Measurements from ENCODE around the gene MYLK.
A peak's percentile ranks its signal among the peaks of the same experiment; 100 is the strongest.

Gene MYLK

DNA sequence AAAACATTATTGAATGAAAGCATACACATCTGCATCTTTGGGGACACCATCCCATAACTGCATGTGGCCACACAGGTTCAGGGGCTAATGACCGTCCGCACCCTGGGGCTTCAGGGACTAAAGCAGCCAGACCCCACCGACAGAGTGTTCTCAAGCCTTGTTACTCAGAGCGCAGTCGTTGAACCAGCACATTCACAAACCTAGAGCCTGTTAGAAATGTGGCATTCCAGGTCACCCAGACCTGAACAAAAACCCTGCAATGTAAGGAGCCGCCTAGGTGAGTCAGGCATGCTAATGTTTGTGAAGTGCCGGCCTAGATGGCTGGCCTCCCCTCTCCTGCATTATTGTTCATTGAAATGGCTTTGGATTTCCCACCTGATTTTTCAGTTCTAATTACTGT is 247.0 kb downstream of the MYLK start:
- DNase-seq = no peak

- DNase-seq = no peak
Measured at GRCh38 chr3:123636431-123636841, 247.7 kb downstream of the MYLK start.

DNA sequence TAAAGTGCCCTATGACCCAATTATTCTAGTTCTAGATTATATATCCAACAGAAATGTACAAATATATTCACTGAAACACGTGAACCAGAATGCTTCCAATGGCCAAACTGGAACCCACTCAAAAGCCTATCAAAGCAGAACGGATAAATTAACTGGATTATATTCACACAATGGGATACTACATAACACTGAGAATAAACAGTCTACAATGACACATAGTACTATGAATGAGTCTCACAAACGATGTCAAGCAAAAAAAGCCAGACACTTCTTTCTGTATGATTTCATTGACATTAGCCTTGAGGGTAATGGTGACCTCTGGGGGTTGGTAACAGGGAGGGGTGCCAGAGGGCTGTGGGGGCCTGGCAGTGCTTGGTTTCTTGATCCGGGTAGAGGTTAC is 248.4 kb downstream of the MYLK start:
- DNase-seq = no peak

DNA sequence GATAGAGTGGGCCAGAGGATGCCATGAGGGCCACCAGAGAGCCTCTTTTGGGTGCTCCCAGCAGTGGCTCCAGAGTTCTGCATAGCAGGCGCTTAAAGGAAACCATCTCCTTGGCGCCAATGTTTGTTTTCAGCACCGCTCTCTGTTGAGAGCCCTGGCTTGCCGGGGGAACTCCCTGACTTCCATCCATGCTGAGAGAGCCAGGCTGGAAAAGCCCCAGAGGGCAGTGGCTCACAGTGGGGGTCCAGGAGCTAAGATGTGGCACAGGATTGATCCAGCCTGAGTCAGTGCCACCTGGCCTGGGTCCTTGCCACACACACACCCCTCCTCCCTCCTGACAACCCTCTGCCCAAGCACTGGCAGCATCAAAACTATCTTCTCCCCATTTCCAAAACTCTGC is 248.9 kb downstream of the MYLK start:
- no peak for DNase-seq

DNA sequence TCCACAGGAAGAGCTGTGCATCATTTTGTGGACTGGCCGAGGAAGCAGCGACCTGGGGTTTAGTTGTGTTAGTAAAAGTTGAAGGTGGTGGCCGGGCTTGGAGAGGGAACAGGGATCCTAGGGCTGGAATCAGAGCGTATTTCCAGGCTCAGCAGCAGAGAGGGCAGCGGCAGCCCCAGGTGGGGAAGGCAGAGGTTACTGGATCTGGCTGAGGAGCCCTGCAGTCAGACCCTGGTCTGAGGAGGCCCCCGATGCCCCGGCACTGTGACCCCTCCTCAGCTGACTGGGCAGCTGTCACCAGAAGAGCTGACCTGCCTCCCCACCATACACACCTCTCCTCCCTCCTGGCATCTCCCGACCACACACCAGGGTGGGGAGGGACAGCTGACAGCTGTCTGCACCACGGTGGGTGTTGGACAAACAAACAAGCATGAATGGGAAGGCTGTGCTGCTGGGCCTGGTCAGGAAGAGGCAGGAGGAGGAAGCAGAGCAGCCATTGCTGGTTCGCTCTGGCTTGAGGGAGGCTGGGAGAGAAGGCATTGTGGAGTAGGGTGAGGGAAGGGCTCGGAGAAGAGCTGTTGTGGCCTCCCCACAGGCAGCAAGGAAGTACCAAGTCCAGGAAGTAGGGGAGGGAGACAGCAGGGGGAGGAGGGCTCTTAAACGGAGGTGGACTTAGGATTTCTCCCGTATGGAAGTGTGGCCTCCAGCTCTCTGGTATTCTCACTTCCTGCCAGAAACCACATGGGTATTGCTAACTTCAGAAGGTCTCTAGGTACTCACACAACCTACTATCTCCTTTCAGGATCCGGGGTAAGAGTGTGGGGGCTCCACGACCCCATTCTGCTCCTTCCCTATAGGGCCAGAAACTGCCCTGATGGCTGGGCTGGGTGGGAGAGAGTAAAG is 249.7 kb downstream of the MYLK start:
- DNase-seq = no peak

DNA sequence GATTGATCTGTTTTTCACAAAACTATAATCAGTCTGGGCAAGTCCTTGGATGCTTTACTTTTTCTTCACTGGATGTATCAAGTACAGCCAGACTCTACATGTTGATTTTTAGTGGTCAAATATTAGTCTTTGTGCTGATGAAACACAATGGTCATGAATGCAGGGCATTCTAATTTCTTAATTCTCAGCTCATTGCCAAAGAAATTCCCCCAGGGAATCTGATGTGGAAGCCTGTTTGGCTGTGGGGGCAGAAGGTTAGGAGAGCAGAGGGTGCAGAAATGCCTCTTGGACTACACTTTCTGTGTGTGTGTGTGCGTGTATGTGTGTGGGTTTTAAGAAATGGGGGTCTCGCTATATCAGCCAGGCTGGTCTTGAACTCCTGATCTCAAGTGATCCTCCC is 250.6 kb downstream of the MYLK start:
- DNase-seq = no peak

DNA sequence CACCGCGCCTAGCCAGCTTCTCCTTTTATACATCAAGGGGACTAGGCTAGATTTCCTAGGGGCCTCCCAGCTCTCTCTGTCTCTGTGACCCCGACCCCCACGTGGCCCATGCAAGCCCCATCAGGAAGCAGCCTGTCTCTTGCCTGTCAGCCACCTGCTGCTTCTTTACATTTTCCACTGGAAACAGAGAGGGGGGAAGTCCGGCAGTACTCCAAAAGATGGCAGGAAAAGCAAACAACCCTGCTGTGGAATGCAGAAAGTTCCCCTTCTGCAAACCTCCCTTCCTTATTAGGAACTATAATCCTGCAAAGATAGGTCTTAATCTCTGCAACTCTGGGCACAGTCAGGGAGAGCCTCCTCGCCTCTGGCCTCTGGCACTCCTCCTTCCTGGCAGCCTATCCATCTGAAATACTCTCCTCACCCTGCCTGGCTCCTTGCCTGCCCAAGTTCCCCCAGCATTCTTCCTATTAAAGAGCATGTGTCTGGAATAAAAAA is 251.9 kb downstream of the MYLK start:
- no peak for DNase-seq

GRCh38 chr3:123629747-123630047 is 254.4 kb downstream of the MYLK start:
- no peak for DNase-seq

DNA sequence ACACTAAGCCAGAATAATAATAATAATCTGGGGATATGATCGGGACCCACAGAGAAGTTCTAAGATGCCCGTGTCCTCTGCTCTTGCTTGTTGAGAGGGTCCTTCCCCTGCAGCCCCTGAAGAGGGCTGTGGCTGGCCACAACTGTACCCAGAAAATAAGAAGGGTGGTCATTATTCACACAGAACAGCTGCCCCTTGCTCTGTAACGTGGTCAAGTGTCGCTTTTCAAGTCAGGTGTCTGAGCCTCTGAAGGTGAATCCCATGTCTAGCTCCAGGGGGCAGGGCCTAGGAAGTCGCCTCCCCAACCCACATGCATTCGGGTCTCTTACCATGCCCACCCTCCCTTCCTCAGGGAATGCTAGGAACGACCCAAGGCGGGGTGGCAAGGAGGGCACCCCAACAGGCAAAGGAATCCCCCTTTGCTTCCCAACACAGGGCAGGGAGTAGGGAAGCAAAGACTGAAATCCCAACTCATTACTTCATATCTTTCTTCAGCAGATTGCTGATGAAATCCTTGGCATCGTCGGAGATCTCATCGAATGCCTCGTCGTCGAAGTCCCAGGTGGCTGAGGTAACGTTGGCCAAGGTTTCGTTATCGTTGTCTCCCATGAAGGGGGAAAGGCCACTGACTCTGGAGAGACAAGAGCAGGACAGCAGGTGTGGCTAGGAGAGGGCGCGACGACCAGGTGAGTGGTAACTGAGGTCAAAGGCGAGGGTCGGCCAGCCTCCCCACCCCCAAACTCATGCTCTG is 255.0 kb downstream of the MYLK start:
- DNase-seq = no peak

DNA sequence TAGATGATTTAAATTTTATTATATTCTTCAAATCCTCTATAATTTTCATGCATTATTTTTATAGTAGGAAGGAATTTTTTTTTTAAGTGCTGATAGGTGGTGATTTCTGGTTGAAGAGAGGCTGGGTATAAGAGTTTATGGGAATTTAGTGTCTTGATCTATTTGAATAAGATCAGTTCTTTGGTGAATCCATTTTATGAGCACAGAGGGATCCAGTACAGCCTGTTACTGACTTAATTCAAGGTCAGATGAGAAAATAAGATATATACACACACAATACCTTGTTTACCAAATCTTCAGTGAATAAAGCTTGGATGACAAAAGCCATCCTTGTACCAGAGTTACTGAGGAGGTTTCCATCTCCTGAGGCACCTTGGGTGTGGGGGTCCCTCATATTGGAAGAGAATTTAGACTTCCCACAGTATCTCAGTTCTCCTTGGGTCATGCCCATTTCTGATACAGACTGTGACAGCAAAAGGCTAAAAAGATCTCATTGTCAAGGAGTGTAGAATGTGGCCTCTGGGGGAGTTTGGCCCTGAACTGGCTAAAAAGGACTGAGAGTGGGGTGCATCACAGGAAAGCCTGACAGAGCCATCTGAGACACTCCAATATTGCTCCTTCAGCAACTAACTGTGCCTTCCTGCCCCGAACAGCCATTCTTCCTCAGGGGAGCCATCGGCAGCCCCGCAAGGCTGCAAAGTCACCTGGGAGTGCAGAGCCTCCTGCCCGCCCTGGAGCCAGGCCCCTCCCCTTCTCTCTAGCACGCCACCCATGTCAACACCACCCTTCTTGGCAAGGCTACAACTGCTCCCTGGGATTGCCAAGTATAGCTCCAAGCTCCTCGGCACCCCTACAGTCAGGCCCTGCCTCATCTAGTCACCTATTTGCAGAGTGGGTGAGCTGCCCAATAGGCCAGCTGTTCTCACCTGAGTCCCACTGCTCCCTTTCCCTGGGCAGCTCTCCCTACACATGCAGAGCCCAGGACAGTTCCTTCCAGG is 256.2 kb downstream of the MYLK start:
- no peak for DNase-seq

GRCh38 chr3:123626881-123627280 is 257.3 kb downstream of the MYLK start:
- no peak for DNase-seq

DNA sequence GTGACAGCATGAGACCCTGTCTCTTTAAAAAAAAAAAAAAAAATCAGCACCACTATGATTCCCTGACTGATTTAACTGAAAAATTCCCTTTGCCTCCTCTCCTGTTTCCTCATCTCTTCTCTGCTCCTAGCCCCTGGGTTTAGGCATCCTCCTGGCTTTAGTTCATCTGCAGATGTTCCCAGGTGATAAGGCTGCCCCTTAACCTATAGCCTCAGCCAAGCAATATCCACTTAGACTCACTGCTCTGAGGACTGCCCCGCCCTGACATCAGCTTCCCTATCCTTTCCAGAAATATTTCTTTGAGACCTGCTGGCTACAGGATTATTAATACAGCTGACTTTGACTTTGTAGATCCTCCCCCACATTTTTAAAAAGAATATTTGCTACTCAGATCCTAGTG is 259.8 kb downstream of the MYLK start:
- DNase-seq = no peak

DNA sequence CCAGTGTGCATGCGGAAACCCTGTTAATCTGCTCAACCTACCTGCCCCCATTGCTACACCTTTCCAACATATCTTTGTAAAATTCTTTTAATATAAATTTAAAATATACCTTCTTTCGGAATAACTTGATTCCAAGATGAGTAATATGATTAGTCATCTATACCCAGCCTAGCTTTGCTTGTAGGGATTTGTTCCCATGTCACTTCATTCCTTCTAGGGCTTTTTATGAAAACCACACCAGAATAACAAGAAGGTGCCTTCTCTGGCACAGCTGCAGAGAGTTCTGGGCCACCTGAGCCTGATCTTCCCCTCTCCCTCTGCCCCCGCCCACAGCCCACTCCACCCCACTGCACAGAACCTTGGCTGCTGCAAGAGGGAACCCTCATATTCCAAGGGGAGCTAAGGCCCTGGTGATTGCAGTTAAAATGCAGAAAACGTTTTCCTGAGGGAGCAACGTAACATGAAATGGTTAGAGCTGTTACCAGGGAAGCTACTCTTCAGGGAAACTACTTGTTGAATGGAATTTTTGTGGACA is 260.7 kb downstream of the MYLK start:
- no peak for DNase-seq

DNA sequence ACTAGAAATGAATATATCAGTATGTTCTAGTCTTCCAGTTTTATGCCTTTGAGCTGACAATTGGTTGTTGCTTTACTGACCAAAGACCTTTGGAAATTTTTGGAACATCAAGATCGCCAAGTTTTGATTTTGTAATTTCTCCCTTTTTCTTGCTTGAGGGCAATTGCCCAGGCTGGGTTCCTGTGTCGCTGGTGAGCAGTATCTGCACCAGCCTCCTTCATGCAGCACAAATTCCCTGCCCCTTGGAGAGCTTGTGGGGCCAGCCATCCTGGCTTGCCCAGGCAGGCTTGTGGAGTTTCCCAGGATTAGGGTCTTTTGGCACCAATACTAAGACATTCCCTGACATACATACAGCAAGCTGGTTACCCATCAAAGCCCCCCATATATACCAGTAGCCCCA is 261.4 kb downstream of the MYLK start:
- no peak for DNase-seq

DNA sequence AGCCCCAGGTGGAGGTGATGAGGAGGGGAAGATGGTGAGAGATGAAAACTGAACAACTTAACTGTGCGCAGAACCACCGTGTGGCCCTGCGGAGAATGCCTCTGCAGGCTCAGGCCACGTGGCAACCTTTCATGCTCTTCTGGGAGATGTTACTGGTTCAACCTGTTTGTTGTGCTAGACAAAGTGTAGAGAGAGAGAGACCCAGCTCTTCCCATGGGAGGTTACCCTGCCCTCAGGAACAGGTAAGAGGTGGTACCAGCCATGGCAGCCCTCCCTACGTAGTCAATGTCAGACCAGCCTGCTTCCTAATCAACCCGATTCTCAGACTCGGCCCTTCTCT is 262.3 kb downstream of the MYLK start:
- peak in 1 of 2 experiments; percentile 17 for DNase-seq

DNA sequence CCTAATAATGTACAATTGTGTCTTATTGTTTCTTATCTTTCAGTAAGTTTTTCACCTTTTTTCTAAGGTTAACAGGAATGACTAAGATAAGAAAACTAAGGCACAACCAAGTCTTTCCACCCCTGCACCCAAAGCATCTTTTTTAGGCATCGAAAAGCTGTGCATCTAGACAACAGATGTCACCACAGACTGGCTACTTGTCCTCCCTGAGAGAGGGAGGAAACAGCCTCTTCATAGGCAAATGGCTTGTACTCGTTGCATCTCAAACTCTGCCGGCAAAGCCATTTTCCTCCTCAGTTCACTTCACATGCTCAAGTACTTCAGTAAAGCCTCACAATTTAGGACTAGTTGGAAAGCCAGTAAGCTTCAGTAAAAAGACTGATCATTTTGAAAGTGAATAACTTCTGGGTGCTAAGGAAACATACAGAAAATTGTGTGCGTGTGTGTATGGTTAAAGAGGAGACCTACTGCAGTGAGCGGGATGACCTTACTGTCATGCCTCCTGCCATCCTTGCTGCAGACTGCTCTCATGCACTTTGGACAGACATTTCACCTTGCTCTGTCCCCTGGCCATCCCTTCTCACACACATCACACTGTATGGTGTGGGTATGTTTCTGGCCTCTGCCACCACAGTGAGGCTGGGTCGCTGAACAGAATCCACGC is 262.8 kb downstream of the MYLK start:
- DNase-seq = no peak

- no peak for DNase-seq
Measured at GRCh38 chr3:123620343-123620742, 263.8 kb downstream of the MYLK start.

DNA sequence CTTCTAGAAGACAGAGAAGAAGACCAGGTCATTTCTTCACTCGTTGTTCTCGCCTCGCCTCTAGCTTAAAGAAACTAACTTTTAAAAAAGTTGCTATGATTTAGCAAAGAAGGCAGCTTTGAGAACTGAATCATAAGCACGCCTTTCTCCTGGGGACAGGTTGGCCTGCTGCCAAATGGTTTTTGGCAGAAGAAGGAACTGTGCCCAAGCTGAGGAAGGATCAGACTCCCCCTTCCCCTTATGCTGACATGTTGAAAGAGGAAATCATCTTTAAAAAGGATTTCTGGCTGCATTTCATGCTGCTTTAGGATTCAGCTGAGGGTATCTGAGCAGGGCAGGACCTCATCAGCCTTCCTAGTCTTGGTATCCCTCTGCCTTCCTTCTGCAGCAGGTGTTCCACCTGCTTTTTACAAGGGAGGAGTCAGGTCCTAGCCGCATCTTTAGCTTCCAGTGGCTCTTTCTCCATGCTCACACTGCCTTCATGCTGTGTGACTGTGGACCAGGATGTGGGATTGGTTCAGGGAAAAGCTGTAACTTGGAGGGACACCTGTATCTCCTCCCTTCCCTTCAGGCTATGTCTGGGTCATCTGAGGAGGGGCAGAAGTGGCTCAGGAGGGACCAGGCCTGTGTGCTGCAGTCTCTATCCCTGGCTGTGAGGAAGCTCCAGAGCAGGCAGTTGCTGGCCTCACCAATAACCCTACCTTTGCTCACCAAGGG is 265.2 kb downstream of the MYLK start:
- DNase-seq = no peak

DNA sequence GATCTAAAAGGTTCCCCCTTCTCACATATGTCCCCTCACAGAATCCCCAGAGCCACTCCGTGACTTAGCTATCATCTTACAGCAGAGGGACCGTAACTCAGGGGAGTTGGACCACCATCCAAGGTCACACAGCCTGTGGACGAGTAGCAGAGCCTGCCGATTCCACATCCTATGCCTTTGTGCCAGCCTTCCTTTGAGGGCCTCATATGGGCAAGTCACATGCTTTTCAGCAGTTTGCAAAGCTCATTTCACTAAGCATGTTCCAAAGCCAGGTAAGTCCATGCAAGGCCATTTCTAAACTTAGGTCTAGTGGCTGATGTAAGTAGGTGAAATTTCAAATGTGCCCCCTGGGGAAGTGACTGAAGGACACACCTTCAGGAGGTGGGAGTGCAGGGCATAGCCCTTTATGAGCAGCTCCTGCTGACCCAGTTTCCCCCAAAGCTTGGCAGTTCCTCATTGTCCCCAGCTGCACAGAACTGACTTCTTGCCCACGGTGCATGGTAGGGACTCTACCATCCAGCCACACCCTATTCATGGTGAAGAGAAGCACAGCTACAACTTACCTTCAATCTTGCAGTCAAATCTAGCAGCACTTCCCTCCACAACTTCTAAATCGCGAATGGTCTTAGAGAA is 265.9 kb downstream of the MYLK start:
- no peak for DNase-seq

DNA sequence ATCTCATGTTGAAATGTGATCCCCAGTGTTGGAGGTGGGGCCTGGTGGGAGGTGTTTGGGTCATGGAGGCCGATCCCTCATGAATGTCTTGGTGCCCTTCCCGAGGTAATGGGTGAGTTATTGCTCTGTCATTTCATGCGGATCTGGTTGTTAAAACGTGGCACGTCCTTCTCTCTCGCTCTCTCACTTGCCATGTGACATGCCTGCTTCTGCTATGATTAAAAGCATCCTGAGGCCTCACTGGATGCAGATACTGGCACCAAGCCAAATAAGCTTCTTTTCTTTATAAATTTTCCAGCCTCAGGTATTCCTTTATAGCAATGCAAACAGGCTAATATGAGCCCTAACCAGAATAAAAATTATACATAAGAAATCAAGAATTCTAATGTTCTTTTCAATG is 267.5 kb downstream of the MYLK start:
- no peak for DNase-seq

DNA sequence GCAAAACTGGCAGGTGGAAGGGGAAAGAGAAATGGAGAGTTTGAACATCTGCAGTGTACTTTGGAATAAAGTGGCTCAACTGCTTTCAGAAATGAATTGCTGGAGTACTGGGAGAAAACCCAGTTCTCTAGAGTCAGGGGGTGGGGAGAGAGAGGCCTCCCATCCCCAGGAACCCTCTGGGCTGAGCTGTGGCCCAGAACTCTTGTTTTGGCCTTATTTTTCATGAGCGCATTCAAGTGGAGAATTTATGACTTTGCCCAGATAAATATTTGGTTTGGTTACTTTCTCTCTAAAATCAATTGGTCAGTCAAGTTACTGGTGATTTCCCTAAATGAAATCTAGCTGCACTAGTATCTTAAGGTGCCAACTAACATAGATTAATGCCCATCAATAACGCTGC is 270.6 kb downstream of the MYLK start:
- DNase-seq = no peak

All from NCI-H526 (cell line).